ENCODE results near the gene HPSE2. TPM values are rescaled to one million over a fixed set of nuclear protein-coding genes. Genes with fewer than 3 reads are reported as not detected.

Gene HPSE2
- total RNA-seq, 4 donors from 2014 or later, result 1.1 TPM; not detected in 3

DNA sequence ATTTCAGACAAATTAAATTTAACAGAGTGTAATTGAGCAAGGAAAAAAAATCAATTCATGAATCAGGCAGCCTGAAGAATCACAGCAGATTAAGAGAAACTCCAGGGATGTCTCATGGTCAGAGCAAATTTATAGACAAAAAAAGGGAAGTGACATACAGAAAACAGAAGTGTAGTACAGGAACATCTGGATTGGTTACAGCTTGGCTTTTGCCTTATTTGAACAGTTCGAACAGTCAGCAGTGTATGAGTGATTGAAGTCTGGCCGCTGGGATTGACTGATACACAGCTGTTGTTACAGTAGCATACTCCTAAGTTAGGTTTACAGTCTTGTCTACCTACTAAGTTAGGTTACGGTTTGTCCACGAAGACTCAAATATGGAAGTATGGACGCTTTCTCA lies 255.3 kb downstream of the HPSE2 start:
- no peaks in the 10 kb centered on the region for H3K9me3 ChIP-seq
- H3K27ac ChIP-seq, result no peak overlapping the region

DNA sequence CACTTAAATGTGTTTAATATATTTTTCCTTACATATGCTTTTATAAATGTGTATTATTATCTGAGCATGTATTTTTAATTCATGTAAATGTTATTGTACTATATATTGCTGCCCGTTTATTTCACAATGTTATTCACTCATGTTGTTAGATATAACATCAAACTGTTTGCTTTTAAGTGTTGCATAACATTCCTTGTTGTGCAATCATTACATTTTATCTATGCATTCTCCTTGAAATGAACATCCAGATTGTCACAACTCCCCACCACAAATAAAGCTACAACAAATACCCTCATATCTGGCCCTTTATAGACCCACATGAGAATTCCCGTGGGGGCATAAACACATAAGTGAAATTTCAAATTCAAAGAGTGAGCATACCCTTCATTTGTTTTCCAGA lies 264.2 kb downstream of the HPSE2 start:
- Histone ChIP-seq H3K9me3 (no peaks in the 10 kb centered on the region), H3K36me3 (no peaks in the 10 kb centered on the region), H3K4me3 (no peak overlapping the region), H3K27ac (no peak overlapping the region), H3K27me3 (no peaks in the 10 kb centered on the region), H3K4me1 (no peaks in the 10 kb centered on the region)
- ATAC-seq (no peak), DNase-seq (no peak)
- intact Hi-C loops (cut with DNase I; ENCODE audit: low total_unique reads) (no loop called here), in situ Hi-C loops (cut with MboI; ENCODE audit: low sequenced_read_pairs in 4 of 4) (no loop called here)
- TF ChIP-seq POLR2A (IDR thresholded peaks at IDR 0.05), result no peak

More for the DNA sequence above, 255.3 kb downstream of the HPSE2 start:
- H3K27me3 ChIP-seq, result no peaks in the 10 kb centered on the region
- H3K36me3 ChIP-seq, result no peaks in the 10 kb centered on the region
- no peak overlapping the region for H3K4me3 ChIP-seq
- ATAC-seq (no peak), DNase-seq (no peak)
- in situ Hi-C loops (cut with MboI; ENCODE audit: low sequenced_read_pairs in 4 of 4), result no loop called here
- no peaks in the 10 kb centered on the region for H3K4me1 ChIP-seq
- intact Hi-C loops (cut with DNase I; ENCODE audit: low total_unique reads), result no loop called here
- TF ChIP-seq POLR2A (IDR thresholded peaks at IDR 0.05), result no peak
- TF ChIP-seq, protein P1, sequence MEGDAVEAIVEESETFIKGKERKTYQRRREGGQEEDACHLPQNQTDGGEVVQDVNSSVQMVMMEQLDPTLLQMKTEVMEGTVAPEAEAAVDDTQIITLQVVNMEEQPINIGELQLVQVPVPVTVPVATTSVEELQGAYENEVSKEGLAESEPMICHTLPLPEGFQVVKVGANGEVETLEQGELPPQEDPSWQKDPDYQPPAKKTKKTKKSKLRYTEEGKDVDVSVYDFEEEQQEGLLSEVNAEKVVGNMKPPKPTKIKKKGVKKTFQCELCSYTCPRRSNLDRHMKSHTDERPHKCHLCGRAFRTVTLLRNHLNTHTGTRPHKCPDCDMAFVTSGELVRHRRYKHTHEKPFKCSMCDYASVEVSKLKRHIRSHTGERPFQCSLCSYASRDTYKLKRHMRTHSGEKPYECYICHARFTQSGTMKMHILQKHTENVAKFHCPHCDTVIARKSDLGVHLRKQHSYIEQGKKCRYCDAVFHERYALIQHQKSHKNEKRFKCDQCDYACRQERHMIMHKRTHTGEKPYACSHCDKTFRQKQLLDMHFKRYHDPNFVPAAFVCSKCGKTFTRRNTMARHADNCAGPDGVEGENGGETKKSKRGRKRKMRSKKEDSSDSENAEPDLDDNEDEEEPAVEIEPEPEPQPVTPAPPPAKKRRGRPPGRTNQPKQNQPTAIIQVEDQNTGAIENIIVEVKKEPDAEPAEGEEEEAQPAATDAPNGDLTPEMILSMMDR (IDR thresholded peaks at IDR 0.05 in 4 of 5, conservative IDR thresholded peaks at IDR 0.05 in 1 of 5), result no peak

GRCh38 chr10:98967601-98968000 lies 268.1 kb downstream of the HPSE2 start:
- intact Hi-C loops (cut with DNase I; ENCODE audit: low total_unique reads), result no loop called here
- ATAC-seq (no peak), DNase-seq (no peak)
- TF ChIP-seq POLR2A (IDR thresholded peaks at IDR 0.05), result no peak
- TF ChIP-seq, protein P1 (IDR thresholded peaks at IDR 0.05 in 4 of 5, conservative IDR thresholded peaks at IDR 0.05 in 1 of 5), result no peak
- Histone ChIP-seq H3K27me3 (no peaks in the 10 kb centered on the region), H3K4me3 (no peak overlapping the region), H3K36me3 (no peaks in the 10 kb centered on the region), H3K4me1 (no peaks in the 10 kb centered on the region), H3K27ac (no peak overlapping the region), H3K9me3 (no peaks in the 10 kb centered on the region)
- in situ Hi-C loops (cut with MboI; ENCODE audit: low sequenced_read_pairs in 4 of 4), result no loop called here

- intact Hi-C loops (cut with DNase I; ENCODE audit: low total_unique reads), result no loop called here
- ATAC-seq, result no peak
- H3K4me3 ChIP-seq, result no peak overlapping the region
- in situ Hi-C loops (cut with MboI; ENCODE audit: low sequenced_read_pairs in 4 of 4), result no loop called here
- H3K9me3 ChIP-seq, result no peaks in the 10 kb centered on the region
- no peaks in the 10 kb centered on the region for H3K4me1 ChIP-seq
- no peaks in the 10 kb centered on the region for H3K36me3 ChIP-seq
- no peak for DNase-seq
- H3K27ac ChIP-seq, result no peak overlapping the region
- H3K27me3 ChIP-seq, result no peaks in the 10 kb centered on the region
- TF ChIP-seq, protein P1 (IDR thresholded peaks at IDR 0.05 in 4 of 5, conservative IDR thresholded peaks at IDR 0.05 in 1 of 5), result no peak
- no peak for TF ChIP-seq POLR2A (IDR thresholded peaks at IDR 0.05)
Measured at GRCh38 chr10:98963608-98964007, 272.0 kb downstream of the HPSE2 start.

DNA sequence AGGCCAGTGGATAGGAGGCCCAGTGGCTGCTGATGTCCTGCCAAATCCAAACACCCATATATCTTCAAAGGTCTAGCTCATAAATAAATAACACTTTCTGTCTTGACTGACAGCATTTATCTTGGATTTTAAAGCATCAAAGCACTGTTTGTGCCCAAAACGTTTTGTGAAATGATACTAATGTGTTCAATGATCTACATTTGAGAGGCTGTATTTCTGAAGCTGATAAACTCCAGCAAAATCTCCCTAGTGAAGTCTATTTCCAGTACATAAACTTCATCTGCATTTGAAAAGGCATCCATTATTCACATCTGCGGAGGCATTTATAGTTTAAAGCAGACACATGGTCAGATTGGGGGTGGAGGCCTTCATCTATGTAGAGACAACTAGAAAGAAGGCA lies 276.3 kb downstream of the HPSE2 start:
- ATAC-seq (no peak), DNase-seq (no peak)
- no peak overlapping the region for H3K4me3 ChIP-seq
- no peak overlapping the region for H3K27ac ChIP-seq
- in situ Hi-C loops (cut with MboI; ENCODE audit: low sequenced_read_pairs in 4 of 4), result no loop called here
- no peaks in the 10 kb centered on the region for H3K4me1 ChIP-seq
- H3K9me3 ChIP-seq, result no peaks in the 10 kb centered on the region
- no peaks in the 10 kb centered on the region for H3K27me3 ChIP-seq
- intact Hi-C loops (cut with DNase I; ENCODE audit: low total_unique reads), result no loop called here
- no peaks in the 10 kb centered on the region for H3K36me3 ChIP-seq
- TF ChIP-seq, protein P1 (IDR thresholded peaks at IDR 0.05 in 4 of 5, conservative IDR thresholded peaks at IDR 0.05 in 1 of 5), result no peak
- no peak for TF ChIP-seq POLR2A (IDR thresholded peaks at IDR 0.05)

All from gastrocnemius medialis (tissue), 4 donors.